Left renal cortex interstitium (tissue), 4 donors: Measurements from ENCODE around the gene ZDHHC17. TPM values are rescaled to one million over a fixed set of nuclear protein-coding genes. Genes with fewer than 3 reads are reported as not detected.

ENCODE experiments used
- polyA plus RNA-seq, 4 donors: library from polyadenylated mRNA; unstranded; fragments of 120-200 nt; gene quantifications; one replicate each; pipeline ENCODE4 v1.2.1, GENCODE V29; 2013; ENCODE audit not compliant: insufficient read length in 4 of 4

Gene ZDHHC17
- polyA plus RNA-seq, 4 donors: 58.0 to 91.5 (median 69.6) TPM

Other genes with a start within 250 kb of the ZDHHC17 start
- gene OSBPL8, start 204.3 kb upstream of the ZDHHC17 start, polyA plus RNA-seq: 10 to 100 TPM; 57.6 to 77.4 (median 71.3) TPM
- gene CSRP2, start 114.9 kb downstream of the ZDHHC17 start, polyA plus RNA-seq: 100 to 1,000 TPM in 1 of 4 donors, 10 to 100 TPM in 3; 76.0 to 107 (median 87.4) TPM